ENCODE results near the gene LNP1.
A peak's percentile ranks its signal among the peaks of the same experiment; 100 is the strongest.

Gene LNP1

DNA sequence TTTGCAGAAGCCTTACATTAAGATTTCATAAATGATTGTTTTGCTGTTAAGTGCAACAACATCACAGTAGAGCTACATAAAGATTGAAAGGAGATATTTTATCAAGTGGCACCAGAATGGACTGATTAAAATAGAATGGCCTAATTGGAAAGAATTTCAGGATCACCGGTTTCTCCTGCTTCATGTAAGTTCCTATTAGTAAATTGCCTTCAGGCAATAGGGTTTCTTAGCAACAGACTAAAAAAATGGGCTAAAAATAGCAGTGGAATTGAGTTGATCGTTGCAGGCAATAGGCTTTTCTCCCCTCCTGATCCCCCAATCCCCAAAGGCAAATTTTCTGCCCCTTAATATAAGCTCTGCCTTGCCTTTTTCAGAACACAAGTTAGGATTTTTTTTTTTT, 917 bp downstream of the LNP1 start:
- no peak for DNase-seq
- peaks cover 52% of the 10 kb centered on the region for H3K4me1 ChIP-seq (ENCODE audit: insufficient read depth, low read length)
- peak overlapping the region; percentile 91 for H3K27ac ChIP-seq (ENCODE audit: low read length)

DNA sequence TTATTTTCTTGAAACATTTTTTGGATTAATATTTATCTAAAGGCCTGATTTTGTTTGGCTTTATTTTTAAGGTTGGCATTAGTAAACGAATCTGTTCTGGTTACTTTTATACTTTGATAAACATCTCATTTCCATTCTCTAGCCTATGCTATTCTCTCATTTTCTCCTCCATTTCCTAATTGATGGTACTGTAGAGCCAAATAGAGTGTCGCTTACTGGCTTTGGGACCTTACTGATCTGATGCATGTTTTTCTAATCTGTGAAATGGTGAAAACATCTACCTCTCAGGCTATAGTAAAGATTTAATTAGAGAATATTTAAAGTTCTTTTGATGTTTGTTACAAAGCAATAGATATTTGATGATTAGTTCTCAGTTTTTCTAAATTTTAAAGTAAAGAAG, 1.6 kb downstream of the LNP1 start:
- no peak for ATAC-seq (ENCODE audit: insufficient read depth, low read depth)
- peaks cover 2% of the 10 kb centered on the region; the same call in 1 of the 2 replicates for H3K36me3 ChIP-seq (ENCODE audit: insufficient read depth, low read length)
- H3K4me1 ChIP-seq (ENCODE audit: insufficient read depth, low read length) = peaks cover 50% of the 10 kb centered on the region
- no peaks in the 10 kb centered on the region for H3K27me3 ChIP-seq (ENCODE audit: insufficient read depth, low read length, poor library complexity)
- peak overlapping the region; percentile 91 for H3K27ac ChIP-seq (ENCODE audit: low read length)
- peak overlapping the region; percentile 87 for H3K4me2 ChIP-seq (ENCODE audit: insufficient read depth, low read length)
- H3K9me3 ChIP-seq (ENCODE audit: insufficient read depth, low read length, severe bottlenecking) = no peaks in the 10 kb centered on the region
- peaks cover 58% of the 10 kb centered on the region for H3K79me2 ChIP-seq (ENCODE audit: insufficient read depth, low read length)
- peak overlapping the region; percentile 66 for H3K9ac ChIP-seq (ENCODE audit: low read depth, low read length)
- H4K20me1 ChIP-seq (ENCODE audit: insufficient read depth, low read length) = peaks cover 22% of the 10 kb centered on the region; the same call in 1 of the 2 replicates
- H2AFZ ChIP-seq (ENCODE audit: low read depth, low read length) = peak overlapping the region; percentile 75
- H3K4me3 ChIP-seq (ENCODE audit: low read depth in 1 of 2, low read length in 2 of 2) = peak overlapping the region; percentile 88 to 98
- DNase-seq = no peak
- no peak for TF ChIP-seq EZH2 (IDR thresholded peaks at IDR 0.05; ENCODE audit: borderline replicate concordance, low read depth, low read length, severe bottlenecking)
- TF ChIP-seq, protein P1, sequence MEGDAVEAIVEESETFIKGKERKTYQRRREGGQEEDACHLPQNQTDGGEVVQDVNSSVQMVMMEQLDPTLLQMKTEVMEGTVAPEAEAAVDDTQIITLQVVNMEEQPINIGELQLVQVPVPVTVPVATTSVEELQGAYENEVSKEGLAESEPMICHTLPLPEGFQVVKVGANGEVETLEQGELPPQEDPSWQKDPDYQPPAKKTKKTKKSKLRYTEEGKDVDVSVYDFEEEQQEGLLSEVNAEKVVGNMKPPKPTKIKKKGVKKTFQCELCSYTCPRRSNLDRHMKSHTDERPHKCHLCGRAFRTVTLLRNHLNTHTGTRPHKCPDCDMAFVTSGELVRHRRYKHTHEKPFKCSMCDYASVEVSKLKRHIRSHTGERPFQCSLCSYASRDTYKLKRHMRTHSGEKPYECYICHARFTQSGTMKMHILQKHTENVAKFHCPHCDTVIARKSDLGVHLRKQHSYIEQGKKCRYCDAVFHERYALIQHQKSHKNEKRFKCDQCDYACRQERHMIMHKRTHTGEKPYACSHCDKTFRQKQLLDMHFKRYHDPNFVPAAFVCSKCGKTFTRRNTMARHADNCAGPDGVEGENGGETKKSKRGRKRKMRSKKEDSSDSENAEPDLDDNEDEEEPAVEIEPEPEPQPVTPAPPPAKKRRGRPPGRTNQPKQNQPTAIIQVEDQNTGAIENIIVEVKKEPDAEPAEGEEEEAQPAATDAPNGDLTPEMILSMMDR (IDR thresholded peaks at IDR 0.05; ENCODE audit: borderline replicate concordance, extremely low read depth, low read length, poor library complexity, severe bottlenecking) = no peak

More for the DNA sequence above, 917 bp downstream of the LNP1 start:
- Histone ChIP-seq H4K20me1 (ENCODE audit: insufficient read depth, low read length) (peaks cover 24% of the 10 kb centered on the region; the same call in 1 of the 2 replicates), H2AFZ (ENCODE audit: low read depth, low read length) (peak overlapping the region; percentile 75), H3K79me2 (ENCODE audit: insufficient read depth, low read length) (peaks cover 65% of the 10 kb centered on the region), H3K4me3 (ENCODE audit: low read depth in 1 of 2, low read length in 2 of 2) (peak overlapping the region; percentile 88 to 98), H3K4me2 (ENCODE audit: insufficient read depth, low read length) (peak overlapping the region; percentile 87), H3K36me3 (ENCODE audit: insufficient read depth, low read length) (peaks cover 4% of the 10 kb centered on the region; the same call in 1 of the 2 replicates), H3K9ac (ENCODE audit: low read depth, low read length) (peak overlapping the region; percentile 66), H3K9me3 (ENCODE audit: insufficient read depth, low read length, severe bottlenecking) (no peaks in the 10 kb centered on the region), H3K27me3 (ENCODE audit: insufficient read depth, low read length, poor library complexity) (no peaks in the 10 kb centered on the region)
- no peak for ATAC-seq (ENCODE audit: insufficient read depth, low read depth)
- TF ChIP-seq EZH2 (IDR thresholded peaks at IDR 0.05; ENCODE audit: borderline replicate concordance, low read depth, low read length, severe bottlenecking) = no peak
- TF ChIP-seq, protein P1 (IDR thresholded peaks at IDR 0.05; ENCODE audit: borderline replicate concordance, extremely low read depth, low read length, poor library complexity, severe bottlenecking) = no peak

DNA sequence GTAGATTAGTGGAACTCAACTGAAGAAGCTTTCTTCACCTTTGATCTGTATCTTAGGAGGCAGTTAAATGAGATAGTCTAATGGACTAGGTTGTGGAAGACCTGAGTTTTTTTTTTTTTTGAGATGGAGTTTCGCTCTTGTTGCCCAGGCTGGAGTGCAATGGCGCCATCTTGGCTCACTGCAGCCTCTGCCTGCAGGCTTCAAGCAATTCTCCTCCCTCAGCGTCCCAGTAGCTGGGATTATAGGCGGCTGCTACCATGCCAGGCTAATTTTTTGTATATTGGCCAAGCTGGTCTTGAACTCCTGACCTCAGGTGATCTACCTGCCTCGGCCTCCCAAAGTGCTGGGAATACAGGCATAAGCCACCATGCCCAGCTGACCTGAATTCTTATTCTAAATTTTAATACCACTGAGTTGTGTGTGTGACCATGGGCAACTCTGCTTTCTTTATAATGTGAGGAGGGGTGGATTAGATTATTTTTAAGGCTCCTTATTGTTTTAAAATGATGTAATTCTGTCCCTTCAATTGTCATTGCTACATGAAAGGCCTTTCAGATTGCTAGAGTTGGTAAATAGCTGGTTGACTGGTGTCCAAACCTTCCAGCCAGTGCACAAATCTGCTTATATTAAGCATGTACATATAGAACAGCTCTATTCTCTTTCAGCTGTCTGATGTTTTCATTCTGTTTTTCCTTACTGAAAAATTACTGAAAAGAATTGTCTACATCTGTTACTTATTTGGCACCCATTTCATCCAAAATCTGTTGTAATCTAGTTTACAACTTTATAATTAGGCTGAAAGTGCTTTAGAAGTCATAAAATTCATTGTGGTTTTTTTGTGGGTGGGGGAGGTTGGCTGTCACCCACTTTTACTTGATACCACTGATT, 2.3 kb downstream of the LNP1 start:
- peak overlapping the region; percentile 66 for H3K9ac ChIP-seq (ENCODE audit: low read depth, low read length)
- H2AFZ ChIP-seq (ENCODE audit: low read depth, low read length) = no peak overlapping the region
- TF ChIP-seq EZH2 (IDR thresholded peaks at IDR 0.05; ENCODE audit: borderline replicate concordance, low read depth, low read length, severe bottlenecking) = no peak
- TF ChIP-seq, protein P1 (IDR thresholded peaks at IDR 0.05; ENCODE audit: borderline replicate concordance, extremely low read depth, low read length, poor library complexity, severe bottlenecking) = peak; percentile 38
- H3K79me2 ChIP-seq (ENCODE audit: insufficient read depth, low read length) = peaks cover 51% of the 10 kb centered on the region
- peak; percentile 30 for DNase-seq
- H4K20me1 ChIP-seq (ENCODE audit: insufficient read depth, low read length) = peaks cover 18% of the 10 kb centered on the region; the same call in 1 of the 2 replicates
- peak overlapping the region in 1 of 2 experiments; percentile 98; a peak in 2 of 4 replicates for H3K4me3 ChIP-seq (ENCODE audit: low read depth in 1 of 2, low read length in 2 of 2)
- H3K27ac ChIP-seq (ENCODE audit: low read length) = 0 out of 2 replicates have a peak overlapping the region, but pooled peaks have one; percentile 91
- H3K4me2 ChIP-seq (ENCODE audit: insufficient read depth, low read length) = peak overlapping the region; percentile 87
- peaks cover 42% of the 10 kb centered on the region for H3K4me1 ChIP-seq (ENCODE audit: insufficient read depth, low read length)
- H3K36me3 ChIP-seq (ENCODE audit: insufficient read depth, low read length) = peaks cover 6% of the 10 kb centered on the region
- no peaks in the 10 kb centered on the region for H3K27me3 ChIP-seq (ENCODE audit: insufficient read depth, low read length, poor library complexity)
- H3K9me3 ChIP-seq (ENCODE audit: insufficient read depth, low read length, severe bottlenecking) = no peaks in the 10 kb centered on the region
- ATAC-seq (ENCODE audit: insufficient read depth, low read depth) = no peak
